GM18873 (cell line): ENCODE results near the gene BANK1.

Source experiments
- ATAC-seq: cut with Tn5 transposase; IDR thresholded peaks from one replicate; pipeline ENCODE4 v1.9.1; 2021; ENCODE audit warnings: mild to moderate bottlenecking, moderate library complexity, moderate number of reproducible peaks; ENCODE audit not compliant: unreplicated experiment, low FRiP score

BANK1 gene

GRCh38 chr4:101954351-101954750 is 163.8 kb downstream of the BANK1 start:
- no peak for ATAC-seq

GRCh38 chr4:101954975-101955678 is 164.6 kb downstream of the BANK1 start:
- no peak for ATAC-seq

- ATAC-seq = no peak
Measured at GRCh38 chr4:101956068-101956825, 165.7 kb downstream of the BANK1 start.

- ATAC-seq = no peak
Measured at GRCh38 chr4:101958547-101958946, 168.0 kb downstream of the BANK1 start.

- peak; percentile 44 for ATAC-seq
Measured at GRCh38 chr4:101960431-101960830, 169.9 kb downstream of the BANK1 start.

- ATAC-seq = no peak
Measured at GRCh38 chr4:101961144-101961543, 170.6 kb downstream of the BANK1 start.

- no peak for ATAC-seq
Measured at GRCh38 chr4:101967697-101968346, 177.3 kb downstream of the BANK1 start.

- no peak for ATAC-seq
Measured at GRCh38 chr4:101968364-101968763, 177.8 kb downstream of the BANK1 start.

GRCh38 chr4:101969965-101970364 is 179.4 kb downstream of the BANK1 start:
- ATAC-seq = no peak

- no peak for ATAC-seq
Measured at GRCh38 chr4:101970547-101971155, 180.1 kb downstream of the BANK1 start.

GRCh38 chr4:101972791-101973190 is 182.3 kb downstream of the BANK1 start:
- no peak for ATAC-seq

GRCh38 chr4:101973361-101973760 is 182.8 kb downstream of the BANK1 start:
- ATAC-seq = no peak

- ATAC-seq = no peak
Measured at GRCh38 chr4:101977076-101977475, 186.5 kb downstream of the BANK1 start.

- no peak for ATAC-seq
Measured at GRCh38 chr4:101981756-101982155, 191.2 kb downstream of the BANK1 start.

GRCh38 chr4:101983835-101984234 is 193.3 kb downstream of the BANK1 start:
- no peak for ATAC-seq

- peak; percentile 74 for ATAC-seq
Measured at GRCh38 chr4:101987623-101988243, 197.2 kb downstream of the BANK1 start.

- ATAC-seq = no peak
Measured at GRCh38 chr4:101989551-101989950, 199.0 kb downstream of the BANK1 start.

GRCh38 chr4:101992446-101992845 is 201.9 kb downstream of the BANK1 start:
- no peak for ATAC-seq

GRCh38 chr4:101993002-101993841 is 202.7 kb downstream of the BANK1 start:
- ATAC-seq = no peak
